HEK293 (cell line): ENCODE data around the gene THTPA.

Experiments used
- CTCF ChIP-seq: fragments of 450-650 bp; formaldehyde crosslinking; IDR thresholded peaks from 2 replicates; pipeline ENCODE4 v1.5.1; 2016; ENCODE audit warnings: missing biosample characterization, missing genetic modification characterization
- ELK4 ChIP-seq: IDR thresholded peaks from 2 replicates; pipeline ENCODE4 v1.6.1; 2011; ENCODE audit warnings: mild to moderate bottlenecking, low read depth, low read length, borderline replicate concordance
- GLI2 ChIP-seq: fragments of 450-650 bp; formaldehyde crosslinking; IDR thresholded peaks from 2 replicates; pipeline ENCODE4; 2017; ENCODE audit warnings: missing biosample characterization, missing genetic modification characterization, low read depth, borderline replicate concordance
- GLI4 ChIP-seq: fragments of 450-650 bp; formaldehyde crosslinking; IDR thresholded peaks from 2 replicates; pipeline ENCODE4 v1.5.1; 2016; ENCODE audit warnings: missing biosample characterization, missing genetic modification characterization
- PRDM4 ChIP-seq: fragments of 450-650 bp; formaldehyde crosslinking; IDR thresholded peaks from 2 replicates; pipeline ENCODE4 v1.5.1; 2017; ENCODE audit warnings: missing biosample characterization, missing genetic modification characterization
- SETDB1 ChIP-seq: IDR thresholded peaks from one replicate; pipeline ENCODE4 v1.6.1; 2017; ENCODE audit warnings: mild to moderate bottlenecking, low read length, moderate library complexity, mixed read lengths; ENCODE audit not compliant: insufficient read length
- SP2 ChIP-seq: fragments of 450-650 bp; formaldehyde crosslinking; IDR thresholded peaks from 2 replicates; pipeline ENCODE4 v1.5.1; 2016; ENCODE audit warnings: missing biosample characterization, missing genetic modification characterization
- SP7 ChIP-seq: fragments of 450-650 bp; formaldehyde crosslinking; IDR thresholded peaks from 2 replicates; pipeline ENCODE4 v1.5.1; 2016; ENCODE audit warnings: missing biosample characterization, missing genetic modification characterization
- YY1 ChIP-seq: fragments of 450-650 bp; formaldehyde crosslinking; IDR thresholded peaks from 2 replicates; pipeline ENCODE4 v1.5.1; 2018; ENCODE audit warnings: missing biosample characterization, missing genetic modification characterization
- ZBTB21 ChIP-seq: fragments of 450-650 bp; formaldehyde crosslinking; IDR thresholded peaks from 2 replicates; pipeline ENCODE4 v1.5.1; 2017; ENCODE audit warnings: missing biosample characterization, missing genetic modification characterization
- ZEB2 ChIP-seq: fragments of 450-650 bp; formaldehyde crosslinking; IDR thresholded peaks from 2 replicates; pipeline ENCODE4 v1.5.1; 2016; ENCODE audit warnings: missing biosample characterization, missing genetic modification characterization
- ZNF292 ChIP-seq: fragments of 450-650 bp; formaldehyde crosslinking; IDR thresholded peaks from 2 replicates; pipeline ENCODE4 v1.5.1; 2016; ENCODE audit warnings: low read depth, missing biosample characterization, missing genetic modification characterization, borderline replicate concordance
- ZNF350 ChIP-seq: fragments of 450-650 bp; formaldehyde crosslinking; IDR thresholded peaks from 2 replicates; pipeline ENCODE4 v1.5.0; 2017; ENCODE audit warnings: missing biosample characterization, mild to moderate bottlenecking, missing genetic modification characterization

GRCh38 chr14:23561259-23561658 is 5.2 kb downstream of the THTPA start:
- no peak for TF ChIP-seq SETDB1
- no peak for TF ChIP-seq ZBTB21 (tag by site-specific recombination)
- no peak for TF ChIP-seq CTCF (tag by site-specific recombination)
- no peak for TF ChIP-seq YY1 (tag by site-specific recombination)
- no peak for TF ChIP-seq SP2 (tag by site-specific recombination)
- TF ChIP-seq ELK4: no peak
- TF ChIP-seq PRDM4 (tag by site-specific recombination): no peak
- no peak for TF ChIP-seq ZNF350
- no peak for TF ChIP-seq ZNF292 (tag by site-specific recombination)
- no peak for TF ChIP-seq ZEB2 (tag by site-specific recombination)
- no peak for TF ChIP-seq GLI2
- TF ChIP-seq GLI4: no peak
- no peak for TF ChIP-seq SP7 (tag by site-specific recombination)
